ENCODE results near the gene DLG2.

Gene DLG2

GRCh38 chr11:85184721-85185120 is 442.4 kb downstream of the DLG2 start:
- no peak overlapping the region for H3K4me3 ChIP-seq (ENCODE audit: low read depth, low read length)
- in situ Hi-C loops (cut with HindIII; ENCODE audit: low sequenced_read_pairs), result no loop called here
- TF ChIP-seq, protein P1, sequence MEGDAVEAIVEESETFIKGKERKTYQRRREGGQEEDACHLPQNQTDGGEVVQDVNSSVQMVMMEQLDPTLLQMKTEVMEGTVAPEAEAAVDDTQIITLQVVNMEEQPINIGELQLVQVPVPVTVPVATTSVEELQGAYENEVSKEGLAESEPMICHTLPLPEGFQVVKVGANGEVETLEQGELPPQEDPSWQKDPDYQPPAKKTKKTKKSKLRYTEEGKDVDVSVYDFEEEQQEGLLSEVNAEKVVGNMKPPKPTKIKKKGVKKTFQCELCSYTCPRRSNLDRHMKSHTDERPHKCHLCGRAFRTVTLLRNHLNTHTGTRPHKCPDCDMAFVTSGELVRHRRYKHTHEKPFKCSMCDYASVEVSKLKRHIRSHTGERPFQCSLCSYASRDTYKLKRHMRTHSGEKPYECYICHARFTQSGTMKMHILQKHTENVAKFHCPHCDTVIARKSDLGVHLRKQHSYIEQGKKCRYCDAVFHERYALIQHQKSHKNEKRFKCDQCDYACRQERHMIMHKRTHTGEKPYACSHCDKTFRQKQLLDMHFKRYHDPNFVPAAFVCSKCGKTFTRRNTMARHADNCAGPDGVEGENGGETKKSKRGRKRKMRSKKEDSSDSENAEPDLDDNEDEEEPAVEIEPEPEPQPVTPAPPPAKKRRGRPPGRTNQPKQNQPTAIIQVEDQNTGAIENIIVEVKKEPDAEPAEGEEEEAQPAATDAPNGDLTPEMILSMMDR (IDR thresholded peaks at IDR 0.05; ENCODE audit: low read depth, low read length), result no peak
- DNase-seq (ENCODE audit: low read depth, low spot score), result no peak

DNA sequence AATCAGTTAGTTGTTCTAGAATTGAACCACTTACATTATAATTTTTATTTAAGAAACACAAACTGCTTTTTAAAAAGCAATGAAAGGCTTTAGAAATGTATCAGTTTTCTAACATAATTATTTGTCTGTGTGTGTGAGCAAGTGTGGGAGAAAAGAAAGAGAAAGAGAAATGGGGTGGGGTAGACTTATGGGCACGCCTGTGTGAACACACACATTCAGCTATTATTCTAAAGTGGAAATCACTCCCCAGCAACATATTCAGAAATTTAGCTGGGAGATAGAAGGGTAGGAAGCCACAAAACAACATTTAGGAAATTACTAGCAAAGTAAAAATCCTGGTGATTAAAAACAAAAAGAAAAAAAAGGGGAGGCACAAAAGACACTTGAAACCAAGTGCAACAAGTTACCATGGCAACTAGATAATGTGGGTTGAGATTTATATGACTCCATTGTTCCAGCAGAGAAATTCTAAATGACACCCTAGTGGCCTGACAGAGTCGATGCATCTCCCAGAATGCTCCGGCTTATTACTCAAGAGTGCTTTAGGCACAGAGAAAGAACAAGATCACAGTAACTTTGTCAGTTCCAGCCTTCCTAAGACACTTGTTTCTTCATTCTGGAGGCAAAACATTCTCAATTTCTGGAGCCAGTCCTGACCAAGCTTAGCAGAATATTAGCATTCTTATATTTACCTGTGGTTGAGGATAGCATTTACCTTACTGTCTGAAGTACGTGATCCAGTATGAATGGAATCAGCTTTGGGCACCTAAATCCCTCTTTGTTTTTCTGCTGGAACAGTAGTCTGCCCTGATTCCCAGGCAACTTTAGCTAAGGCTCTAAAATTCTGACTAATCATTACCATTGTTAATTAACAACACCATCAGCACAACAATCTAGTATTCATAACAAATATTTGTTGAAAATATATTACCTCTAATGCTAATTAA is 444.4 kb downstream of the DLG2 start:
- peak; percentile 59 for DNase-seq (ENCODE audit: low read depth, low spot score)
- TF ChIP-seq, protein P1 (IDR thresholded peaks at IDR 0.05; ENCODE audit: low read depth, low read length), result peak; percentile 42
- no peak overlapping the region for H3K4me3 ChIP-seq (ENCODE audit: low read depth, low read length)
- in situ Hi-C loops (cut with HindIII; ENCODE audit: low sequenced_read_pairs), result no loop called here

- H3K4me3 ChIP-seq (ENCODE audit: low read depth, low read length), result no peak overlapping the region
- TF ChIP-seq, protein P1 (IDR thresholded peaks at IDR 0.05; ENCODE audit: low read depth, low read length), result no peak
- in situ Hi-C loops (cut with HindIII; ENCODE audit: low sequenced_read_pairs), result no loop called here
- no peak for DNase-seq (ENCODE audit: low read depth, low spot score)
These were observed 446.6 kb downstream of the DLG2 start for GRCh38 chr11:85180528-85180927.

DNA sequence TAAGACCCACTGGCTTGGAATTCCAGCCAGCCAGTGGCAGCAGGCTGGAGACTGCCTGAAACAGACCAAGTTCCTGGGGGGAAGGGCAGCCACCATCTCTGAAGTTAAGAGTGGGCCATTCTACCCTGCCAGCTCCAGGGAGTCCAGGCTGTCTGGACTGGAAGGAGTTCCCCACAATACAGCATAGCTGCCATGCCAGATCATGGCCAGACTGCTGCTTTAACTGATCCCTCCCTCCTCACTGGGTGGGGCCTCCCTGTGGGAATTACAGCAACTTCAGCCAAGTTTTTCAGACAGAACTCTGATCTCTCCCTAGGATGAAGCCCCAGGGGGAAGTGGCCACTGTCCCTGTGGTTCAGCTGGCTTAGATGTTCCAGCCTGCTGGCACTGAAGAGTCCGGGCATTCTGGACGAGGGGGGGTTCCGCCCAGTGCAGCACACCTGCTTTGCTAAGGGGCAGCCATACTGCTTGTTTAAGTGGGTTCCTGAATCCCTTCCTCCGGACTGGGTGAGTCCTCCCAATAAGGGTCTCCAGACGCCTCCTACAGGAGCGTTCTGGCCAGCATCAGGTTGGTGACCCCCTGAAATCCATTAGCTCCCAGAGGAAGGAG is 455.4 kb downstream of the DLG2 start:
- in situ Hi-C loops (cut with HindIII; ENCODE audit: low sequenced_read_pairs), result no loop called here
- TF ChIP-seq, protein P1 (IDR thresholded peaks at IDR 0.05; ENCODE audit: low read depth, low read length), result no peak
- H3K4me3 ChIP-seq (ENCODE audit: low read depth, low read length), result no peak overlapping the region
- peak; percentile 20 for DNase-seq (ENCODE audit: low read depth, low spot score)

GRCh38 chr11:85170184-85170583 is 457.0 kb downstream of the DLG2 start:
- TF ChIP-seq, protein P1 (IDR thresholded peaks at IDR 0.05; ENCODE audit: low read depth, low read length), result no peak
- in situ Hi-C loops (cut with HindIII; ENCODE audit: low sequenced_read_pairs), result no loop called here
- H3K4me3 ChIP-seq (ENCODE audit: low read depth, low read length), result no peak overlapping the region
- peak; percentile 75 for DNase-seq (ENCODE audit: low read depth, low spot score)

- DNase-seq (ENCODE audit: low read depth, low spot score), result no peak
- TF ChIP-seq, protein P1 (IDR thresholded peaks at IDR 0.05; ENCODE audit: low read depth, low read length), result no peak
- no peak overlapping the region for H3K4me3 ChIP-seq (ENCODE audit: low read depth, low read length)
- in situ Hi-C loops (cut with HindIII; ENCODE audit: low sequenced_read_pairs), result no loop called here
These were observed 459.7 kb downstream of the DLG2 start for GRCh38 chr11:85167471-85167870.

All from astrocyte of the spinal cord (primary cell).